Smooth muscle cell (in vitro differentiated cells): ENCODE measurements around the gene MFSD1. TPM values are rescaled to one million over a fixed set of nuclear protein-coding genes. Genes with fewer than 3 reads are reported as not detected.
A peak's percentile ranks its signal among the peaks of the same experiment; 100 is the strongest.

ENCODE experiments used
- DNase-seq: peaks from one replicate; lab custom pipeline; 2025; ENCODE audit not compliant: unreplicated experiment; lab: John Stamatoyannopoulos, UW
- H2AFZ ChIP-seq: fragments of 200-600 bp; sonication (generic); 2 replicates; pipeline ENCODE4 v1.6.0; 2016; ENCODE audit warnings: antibody characterized with exemption, low read depth, mild to moderate bottlenecking
- H3F3A ChIP-seq: fragments of 200-600 bp; sonication (generic); 2 replicates; pipeline ENCODE4 v1.6.0; 2017; ENCODE audit warnings: antibody characterized with exemption, low read depth
- H3K27ac ChIP-seq: fragments of 200-600 bp; sonication (generic); 2 replicates; pipeline ENCODE4 v1.5.1; 2016; ENCODE audit warnings: low read depth, mild to moderate bottlenecking
- H3K27me3 ChIP-seq: fragments of 200-600 bp; sonication (generic); 2 replicates; pipeline ENCODE4 v1.6.1; 2016; ENCODE audit warnings: low read depth, mild to moderate bottlenecking
- H3K36me3 ChIP-seq: fragments of 200-600 bp; sonication (generic); 2 replicates; pipeline ENCODE4 v1.5.1; 2016; ENCODE audit warnings: low read depth
- H3K4me1 ChIP-seq: fragments of 200-600 bp; sonication (generic); 2 replicates; pipeline ENCODE4 v1.5.1; 2016; ENCODE audit warnings: low read depth
- H3K4me2 ChIP-seq: fragments of 200-600 bp; sonication (generic); 2 replicates; pipeline ENCODE4 v1.6.0; 2016; ENCODE audit warnings: mild to moderate bottlenecking
- H3K4me3 ChIP-seq: fragments of 200-600 bp; sonication (generic); 2 replicates; pipeline ENCODE4 v1.5.1; 2016; ENCODE audit warnings: mild to moderate bottlenecking
- H3K79me2 ChIP-seq: fragments of 200-600 bp; sonication (generic); 2 replicates; pipeline ENCODE4 v1.6.0; 2016; ENCODE audit warnings: low read depth, mild to moderate bottlenecking
- H3K9ac ChIP-seq: fragments of 200-600 bp; sonication (generic); 2 replicates; pipeline ENCODE4 v1.6.0; 2016; ENCODE audit warnings: low read depth
- H3K9me3 ChIP-seq: fragments of 200-600 bp; sonication (generic); replicated peaks from 2 replicates; pipeline ENCODE4 v1.5.1; 2016; ENCODE audit warnings: low read depth
- H4K20me1 ChIP-seq: fragments of 200-600 bp; sonication (generic); 2 replicates; pipeline ENCODE4 v1.6.0; 2016; ENCODE audit warnings: low read depth
- WGBS: methylation state at CpG from one replicate; pipeline ENCODE4 v1.1.7; 2016; ENCODE audit warnings: low lambda C conversion rate; 5-methylcytosine and 5-hydroxymethylcytosine counted together
- polyA plus RNA-seq: library from polyadenylated mRNA; unstranded; fragments of >200 nt; fragmentation: Nextera tagmentation; extraction: Ambion mirVana; gene quantifications from 2 replicates; pipeline ENCODE4 v1.2.1, GENCODE V29; 2016
- total RNA-seq: library from RNA; depleted of rRNA; stranded (reverse); fragments of >200 nt; gene quantifications from 2 replicates; pipeline ENCODE4 v1.2.3, GENCODE V29; 2014
- TF ChIP-seq, protein P1 (sequence below): fragments of 200-600 bp; sonication (generic); IDR thresholded peaks from 2 replicates; pipeline ENCODE4 v1.5.1; 2017; ENCODE audit warnings: borderline replicate concordance, mild to moderate bottlenecking, antibody characterized with exemption; ENCODE audit not compliant: insufficient read depth, poor library complexity, severe bottlenecking

MFSD1 gene
- total and polyA plus RNA-seq, 2 experiments from 2014 or later: 64.7 to 95.0 TPM

- WGBS: 61% methylated on average over 3 of the region's 3 CpGs
- Histone ChIP-seq H3K27me3 (no peaks in the 10 kb centered on the region), H3K4me1 (peaks cover 9% of the 10 kb centered on the region), H3K4me2 (peak overlapping the region; percentile 46), H3K79me2 (no peaks in the 10 kb centered on the region), H3K4me3 (no peak overlapping the region), H3K36me3 (no peaks in the 10 kb centered on the region), H3K9me3 (no peaks in the 10 kb centered on the region), H2AFZ (peak overlapping the region; percentile 11), H4K20me1 (no peaks in the 10 kb centered on the region), H3F3A (peaks cover 5% of the 10 kb centered on the region), H3K9ac (no peak overlapping the region), H3K27ac (peak overlapping the region; percentile 61)
- DNase-seq: no peak
- TF ChIP-seq, protein P1, sequence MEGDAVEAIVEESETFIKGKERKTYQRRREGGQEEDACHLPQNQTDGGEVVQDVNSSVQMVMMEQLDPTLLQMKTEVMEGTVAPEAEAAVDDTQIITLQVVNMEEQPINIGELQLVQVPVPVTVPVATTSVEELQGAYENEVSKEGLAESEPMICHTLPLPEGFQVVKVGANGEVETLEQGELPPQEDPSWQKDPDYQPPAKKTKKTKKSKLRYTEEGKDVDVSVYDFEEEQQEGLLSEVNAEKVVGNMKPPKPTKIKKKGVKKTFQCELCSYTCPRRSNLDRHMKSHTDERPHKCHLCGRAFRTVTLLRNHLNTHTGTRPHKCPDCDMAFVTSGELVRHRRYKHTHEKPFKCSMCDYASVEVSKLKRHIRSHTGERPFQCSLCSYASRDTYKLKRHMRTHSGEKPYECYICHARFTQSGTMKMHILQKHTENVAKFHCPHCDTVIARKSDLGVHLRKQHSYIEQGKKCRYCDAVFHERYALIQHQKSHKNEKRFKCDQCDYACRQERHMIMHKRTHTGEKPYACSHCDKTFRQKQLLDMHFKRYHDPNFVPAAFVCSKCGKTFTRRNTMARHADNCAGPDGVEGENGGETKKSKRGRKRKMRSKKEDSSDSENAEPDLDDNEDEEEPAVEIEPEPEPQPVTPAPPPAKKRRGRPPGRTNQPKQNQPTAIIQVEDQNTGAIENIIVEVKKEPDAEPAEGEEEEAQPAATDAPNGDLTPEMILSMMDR: no peak
Observed at GRCh38 chr3:158777161-158777873, 24.5 kb upstream of the MFSD1 start.

DNA sequence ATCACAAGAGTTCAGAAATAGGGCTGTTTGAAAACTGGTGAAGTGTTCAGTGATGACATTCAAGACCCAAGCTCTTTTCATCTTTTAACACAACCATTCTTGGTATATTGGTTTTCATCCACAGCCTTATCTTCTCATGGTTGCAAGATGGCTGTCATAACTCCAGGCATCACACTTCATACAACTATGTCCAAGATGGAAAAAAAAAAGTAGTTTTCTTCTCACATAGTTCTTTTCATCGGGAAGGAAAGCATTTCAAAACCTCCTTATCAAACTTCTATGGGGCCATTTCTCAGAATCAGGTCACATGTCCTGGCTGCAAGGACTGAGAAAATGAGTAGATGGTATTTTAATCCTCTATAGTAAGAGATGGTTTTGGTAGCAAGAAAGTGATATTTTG lies 21.1 kb upstream of the MFSD1 start:
- Histone ChIP-seq H3K4me3 (no peak overlapping the region), H4K20me1 (no peaks in the 10 kb centered on the region), H3K27me3 (no peaks in the 10 kb centered on the region), H3K4me2 (no peak overlapping the region), H2AFZ (no peak overlapping the region), H3F3A (peaks cover 5% of the 10 kb centered on the region), H3K27ac (no peak overlapping the region), H3K9ac (no peak overlapping the region), H3K36me3 (no peaks in the 10 kb centered on the region), H3K9me3 (no peaks in the 10 kb centered on the region), H3K4me1 (peaks cover 9% of the 10 kb centered on the region), H3K79me2 (no peaks in the 10 kb centered on the region)
- TF ChIP-seq, protein P1: no peak
- WGBS: 61% methylated on average over 1 of the region's 1 CpG
- no peak for DNase-seq

DNA sequence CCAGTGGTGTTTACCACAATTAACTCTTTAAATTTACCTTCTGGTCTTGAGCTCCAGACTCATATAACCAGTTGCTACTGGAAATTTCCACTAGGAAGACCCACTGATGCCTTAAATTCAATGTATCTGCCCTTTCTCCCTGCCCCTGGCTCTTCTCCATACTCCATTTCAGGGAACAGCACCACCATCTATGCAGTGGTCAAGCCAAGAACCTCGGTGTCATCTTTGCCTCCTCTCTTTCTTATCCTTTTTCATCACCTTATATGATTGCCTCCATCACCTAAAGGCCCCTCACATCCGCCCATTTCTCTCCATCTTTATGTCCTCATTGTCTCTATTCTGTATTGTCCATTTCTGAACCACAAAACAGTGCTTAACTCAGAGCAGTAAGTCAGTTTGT lies 20.7 kb upstream of the MFSD1 start:
- H3K4me3 ChIP-seq: no peak overlapping the region
- TF ChIP-seq, protein P1: no peak
- WGBS: 89% methylated on average over 2 of the region's 2 CpGs

DNA sequence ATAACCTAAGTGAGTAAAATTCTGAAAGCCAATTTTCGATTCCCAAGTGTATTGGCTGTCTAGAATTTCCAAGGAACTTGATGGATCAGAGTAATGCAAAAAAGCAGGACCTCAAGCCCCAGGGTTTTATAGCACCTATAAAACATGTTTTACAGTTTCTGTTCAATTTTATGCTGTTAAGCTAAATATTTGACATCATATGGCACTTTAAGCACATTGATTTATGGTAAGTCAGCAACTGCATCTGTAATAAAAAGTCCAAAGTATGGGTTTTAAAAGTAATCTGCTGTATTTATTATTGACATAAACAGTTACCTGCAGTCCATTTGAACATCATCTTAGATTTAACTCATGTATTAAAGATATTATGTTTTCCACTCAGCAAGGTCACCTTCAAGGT lies 20.0 kb upstream of the MFSD1 start:
- 67% methylated on average over 1 of the region's 1 CpG for WGBS
- no peaks in the 10 kb centered on the region for H3K27me3 ChIP-seq
- H4K20me1 ChIP-seq: no peaks in the 10 kb centered on the region
- no peak overlapping the region for H2AFZ ChIP-seq
- H3K9me3 ChIP-seq: no peaks in the 10 kb centered on the region
- H3K4me1 ChIP-seq: peaks cover 7% of the 10 kb centered on the region
- no peak overlapping the region for H3K4me3 ChIP-seq
- no peaks in the 10 kb centered on the region for H3K36me3 ChIP-seq
- no peak overlapping the region for H3K27ac ChIP-seq
- TF ChIP-seq, protein P1: no peak
- no peak overlapping the region for H3K4me2 ChIP-seq
- no peak overlapping the region for H3K9ac ChIP-seq
- no peak for DNase-seq
- H3F3A ChIP-seq: peaks cover 5% of the 10 kb centered on the region
- H3K79me2 ChIP-seq: no peaks in the 10 kb centered on the region

More for the DNA sequence above, 20.7 kb upstream of the MFSD1 start:
- Histone ChIP-seq H3K27me3 (no peaks in the 10 kb centered on the region), H3K27ac (no peak overlapping the region), H3F3A (peaks cover 5% of the 10 kb centered on the region), H2AFZ (no peak overlapping the region), H3K9me3 (no peaks in the 10 kb centered on the region), H3K9ac (no peak overlapping the region), H4K20me1 (no peaks in the 10 kb centered on the region), H3K36me3 (no peaks in the 10 kb centered on the region), H3K79me2 (no peaks in the 10 kb centered on the region), H3K4me2 (no peak overlapping the region), H3K4me1 (peaks cover 9% of the 10 kb centered on the region)
- DNase-seq: no peak
